ENCODE measurements around the gene NBAS.
"Not testable (repeated sequence)": the region's sequence is repeated elsewhere in the genome, so short reads cannot be mapped to it uniquely, and the experiment has no call there.

The NBAS gene

DNA sequence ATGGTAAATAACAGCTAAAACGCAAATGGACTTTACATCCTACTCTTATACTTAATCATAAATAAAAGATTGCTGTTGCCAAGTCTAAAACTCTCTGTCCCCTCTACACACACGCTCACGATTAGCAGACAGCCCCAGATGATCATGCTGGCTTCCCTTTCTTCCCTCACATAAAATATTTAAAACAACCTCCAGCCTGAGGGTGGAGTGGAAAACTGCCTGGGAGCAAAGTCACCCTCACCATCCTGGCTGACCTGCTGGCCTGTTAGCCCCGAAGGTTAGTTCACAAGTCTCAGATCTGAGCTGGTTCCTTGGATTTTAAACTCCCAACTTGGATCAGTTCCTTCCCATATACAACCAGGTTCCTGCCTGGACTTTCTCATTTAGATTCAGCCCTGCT, 288.2 kb downstream of the NBAS start:
- no peak for DNase-seq (ENCODE audit: low read depth in 2 of 3, low spot score in 1 of 3)

DNA sequence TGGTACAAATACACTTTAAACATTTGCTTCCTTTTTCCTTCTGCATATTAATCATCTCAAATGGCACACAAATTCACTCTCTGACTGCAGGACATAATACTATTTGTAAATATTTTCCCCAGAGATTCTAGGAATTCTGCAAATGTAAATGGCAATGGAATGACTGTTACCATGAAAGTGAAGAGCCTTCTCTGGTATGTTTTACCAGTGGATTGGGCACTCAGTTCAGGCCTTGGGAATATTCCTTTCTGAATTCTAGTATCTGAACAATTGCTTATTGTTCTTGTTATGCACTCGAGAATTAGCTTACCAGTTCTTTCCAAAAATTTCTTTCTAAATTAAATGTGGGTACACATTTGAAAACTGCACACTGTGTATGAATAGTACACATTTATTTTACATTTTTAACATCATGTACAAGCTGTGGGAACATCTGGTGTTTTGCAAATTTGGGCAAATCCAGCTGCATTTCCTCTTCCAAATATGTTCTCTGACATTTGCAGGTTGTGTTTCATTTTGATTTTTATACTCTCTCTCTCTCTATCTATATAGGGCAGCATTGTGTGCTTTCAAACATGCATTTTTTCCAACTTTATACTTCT, 289.1 kb downstream of the NBAS start:
- DNase-seq (ENCODE audit: low read depth in 2 of 3, low spot score in 1 of 3) = no peak

DNA sequence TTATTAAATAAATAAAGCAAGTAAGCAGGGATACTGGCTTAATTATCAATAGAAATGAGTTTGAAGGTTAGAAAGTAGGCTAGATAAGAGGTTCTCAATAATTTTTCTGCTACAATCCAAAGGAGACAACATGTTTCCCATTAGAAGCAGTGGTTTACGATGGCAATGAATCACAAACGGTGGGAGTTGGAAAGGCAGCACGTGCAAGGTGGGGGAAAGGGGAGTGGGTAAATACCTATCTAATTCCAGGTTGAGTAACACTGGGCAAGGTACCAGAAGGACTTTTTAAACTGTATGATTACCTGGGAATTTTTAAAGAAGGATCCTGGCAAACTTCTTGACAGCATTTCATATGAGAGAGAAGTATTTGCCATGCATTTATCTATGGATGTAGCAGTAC, 289.9 kb downstream of the NBAS start:
- DNase-seq (ENCODE audit: low read depth in 2 of 3, low spot score in 1 of 3) = no peak

DNA sequence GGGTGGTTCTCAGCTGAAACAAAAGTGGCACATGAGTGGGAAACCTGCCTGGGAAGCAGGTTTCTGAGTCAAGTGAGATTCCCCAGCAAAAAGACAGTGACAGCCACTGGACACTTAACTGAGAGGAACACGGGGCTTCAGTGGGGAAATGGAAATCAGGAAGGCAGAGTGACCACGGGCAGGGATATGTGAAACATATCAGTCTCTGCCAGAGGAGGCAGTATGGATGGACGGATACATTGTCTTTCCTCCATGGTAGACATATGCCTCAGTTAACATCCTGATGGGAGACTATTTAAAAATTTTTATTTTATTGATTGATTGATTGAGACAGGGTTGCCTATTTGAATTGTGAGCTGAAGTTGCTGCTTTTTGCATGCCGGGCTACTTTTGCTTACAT, 292.1 kb downstream of the NBAS start:
- no peak for DNase-seq (ENCODE audit: low read depth in 2 of 3, low spot score in 1 of 3)

DNA sequence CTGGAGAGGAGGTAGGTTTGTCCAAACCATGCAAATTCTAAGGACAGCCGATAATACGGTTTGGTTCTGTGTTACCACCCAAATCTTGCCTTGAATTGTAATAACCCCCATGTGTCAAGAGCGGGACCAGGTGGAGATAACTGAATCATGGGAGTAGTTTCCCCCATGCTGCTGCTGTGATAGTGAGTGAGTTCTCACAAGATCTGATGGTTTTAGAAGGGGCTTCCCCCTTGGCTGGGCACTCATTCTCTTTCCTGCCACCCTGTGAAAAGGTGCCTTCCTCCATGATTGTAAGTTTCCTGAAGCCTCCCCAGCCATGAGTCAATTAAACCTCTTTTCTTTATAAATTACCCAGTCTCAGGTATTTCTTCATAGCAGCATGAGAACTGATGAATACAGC, 295.2 kb downstream of the NBAS start:
- DNase-seq (ENCODE audit: low read depth in 2 of 3, low spot score in 1 of 3) = no peak

DNA sequence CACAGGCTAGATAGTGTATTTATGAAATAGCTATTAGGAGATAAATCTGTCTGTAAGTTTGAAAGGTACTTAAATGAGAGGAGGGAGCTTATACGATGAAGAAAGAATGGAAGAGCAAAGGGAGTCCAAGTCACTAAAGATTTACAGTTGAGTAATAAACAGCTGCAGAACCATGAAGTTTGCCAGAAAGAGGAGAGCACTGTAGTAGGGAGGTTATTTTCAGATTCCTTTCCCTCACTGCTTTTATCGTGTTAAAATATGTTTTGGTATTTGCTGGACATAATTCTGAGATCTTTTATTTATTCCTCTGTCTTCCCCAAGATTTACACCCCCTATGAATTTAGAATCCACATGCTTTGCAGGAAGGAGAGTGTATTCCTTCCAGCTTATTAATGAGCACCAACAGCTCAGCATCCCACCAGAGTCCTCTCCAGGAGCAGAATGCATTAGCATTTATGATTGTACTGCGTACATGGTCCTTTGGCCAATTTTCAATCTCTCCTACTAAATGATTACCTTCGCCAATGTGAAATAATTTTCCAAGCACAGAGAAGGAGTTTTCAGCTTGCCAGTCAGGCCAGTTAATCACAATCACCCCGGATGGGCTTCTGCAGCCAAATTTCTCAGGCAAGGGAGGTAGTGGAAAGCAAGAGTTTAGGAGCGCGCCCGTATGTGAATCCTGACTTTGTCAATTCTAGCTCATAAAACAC, 297.0 kb downstream of the NBAS start:
- no peak for DNase-seq (ENCODE audit: low read depth in 2 of 3, low spot score in 1 of 3)

DNA sequence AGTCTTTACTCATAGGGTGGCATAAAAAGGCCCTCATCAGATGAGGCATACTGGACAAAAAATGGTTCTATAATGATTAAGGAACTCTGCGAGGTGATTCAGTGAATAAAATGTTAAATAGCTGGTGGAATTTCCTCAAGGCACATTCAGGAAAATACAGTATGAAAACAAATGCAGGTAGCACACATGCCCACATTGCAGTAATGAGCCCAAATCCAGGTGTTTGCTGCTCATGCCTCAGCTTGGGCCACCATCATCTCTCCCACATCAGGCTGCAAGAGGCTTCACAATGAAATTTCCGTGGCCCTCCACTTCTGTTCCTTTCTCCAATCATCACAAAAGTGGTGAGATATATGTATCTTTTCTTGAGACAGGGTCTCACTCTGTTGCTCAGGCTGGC, 298.3 kb downstream of the NBAS start:
- DNase-seq (ENCODE audit: low read depth in 2 of 3, low spot score in 1 of 3) = no peak

DNA sequence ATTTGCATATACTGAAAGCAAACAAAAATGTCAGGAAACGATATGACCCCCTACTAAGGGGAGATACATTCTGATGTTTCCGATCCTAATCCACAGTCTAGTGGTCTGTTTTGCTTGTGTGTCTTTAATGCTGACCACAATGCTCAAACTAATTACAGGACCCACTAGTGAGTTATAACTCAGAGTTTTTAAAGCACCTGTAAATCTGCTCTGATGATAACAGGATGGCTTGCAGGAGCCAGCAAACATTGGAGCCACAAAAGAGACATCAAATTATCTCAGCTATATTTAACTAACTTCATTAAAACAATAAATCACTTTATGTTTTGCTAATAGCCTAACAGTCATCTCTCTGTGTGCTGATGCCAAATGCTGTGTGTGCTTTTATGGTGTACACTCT, 300.3 kb downstream of the NBAS start:
- no peak for DNase-seq (ENCODE audit: low read depth in 2 of 3, low spot score in 1 of 3)

DNA sequence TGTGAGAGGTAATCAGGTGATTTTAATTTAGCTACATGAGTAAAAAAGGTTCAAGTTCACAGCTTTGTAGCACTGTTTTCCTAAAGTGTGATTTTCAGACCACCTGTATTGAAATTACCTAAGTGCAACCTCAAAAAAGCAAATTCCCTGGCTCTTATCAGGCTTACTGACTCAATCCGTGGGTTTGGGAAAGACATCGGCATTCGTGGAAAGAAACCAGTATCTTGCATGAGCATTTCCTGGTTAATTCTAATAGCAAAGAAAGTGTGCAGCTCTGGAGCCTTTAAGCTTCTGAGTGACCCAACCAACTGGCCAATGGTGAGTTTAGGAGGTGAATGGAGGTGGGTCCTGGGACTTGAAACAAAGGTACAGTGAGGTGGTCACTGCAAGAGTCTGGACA, 300.9 kb downstream of the NBAS start:
- DNase-seq (ENCODE audit: low read depth in 2 of 3, low spot score in 1 of 3) = no peak

DNA sequence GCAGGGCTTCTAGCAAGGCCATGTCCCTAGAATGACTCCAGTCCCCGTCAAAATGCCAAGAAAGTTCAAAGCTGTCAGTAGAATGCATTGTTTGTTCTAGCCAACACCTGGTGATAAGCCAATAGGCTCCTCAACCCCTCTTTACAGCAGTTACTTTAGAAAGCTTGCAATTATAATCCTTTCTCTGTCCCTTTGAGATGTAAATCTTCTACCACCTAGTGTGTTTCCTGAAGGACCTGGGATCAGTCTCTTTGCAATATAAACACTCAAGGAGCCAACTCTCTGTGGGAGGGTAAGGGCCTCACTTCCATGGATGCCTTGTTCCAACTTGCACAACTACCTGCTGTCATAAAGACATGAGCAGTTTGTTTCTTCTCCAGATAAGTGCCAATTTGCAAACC, 301.8 kb downstream of the NBAS start:
- DNase-seq (ENCODE audit: low read depth in 2 of 3, low spot score in 1 of 3) = no peak

DNA sequence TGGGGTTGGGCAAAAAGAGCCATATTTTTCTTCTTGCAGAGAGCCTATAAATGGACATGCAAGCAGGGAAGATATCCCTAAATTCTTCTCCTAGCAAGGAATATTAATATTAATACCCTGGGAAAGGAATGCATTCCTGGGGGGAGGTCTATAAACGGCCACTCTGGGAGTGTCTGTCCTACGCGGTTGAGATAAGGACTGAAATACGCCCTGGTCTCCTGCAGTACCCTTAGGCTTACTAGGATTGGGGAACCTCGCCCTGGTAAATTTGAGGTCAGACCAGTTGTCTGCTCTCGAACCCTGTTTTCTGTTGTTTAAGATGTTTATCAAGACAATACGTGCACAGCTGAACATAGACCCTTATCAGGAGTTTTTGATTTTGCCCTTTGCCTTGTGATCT, 302.7 kb downstream of the NBAS start:
- DNase-seq (ENCODE audit: low read depth in 2 of 3, low spot score in 1 of 3) = not testable (repeated sequence)

DNA sequence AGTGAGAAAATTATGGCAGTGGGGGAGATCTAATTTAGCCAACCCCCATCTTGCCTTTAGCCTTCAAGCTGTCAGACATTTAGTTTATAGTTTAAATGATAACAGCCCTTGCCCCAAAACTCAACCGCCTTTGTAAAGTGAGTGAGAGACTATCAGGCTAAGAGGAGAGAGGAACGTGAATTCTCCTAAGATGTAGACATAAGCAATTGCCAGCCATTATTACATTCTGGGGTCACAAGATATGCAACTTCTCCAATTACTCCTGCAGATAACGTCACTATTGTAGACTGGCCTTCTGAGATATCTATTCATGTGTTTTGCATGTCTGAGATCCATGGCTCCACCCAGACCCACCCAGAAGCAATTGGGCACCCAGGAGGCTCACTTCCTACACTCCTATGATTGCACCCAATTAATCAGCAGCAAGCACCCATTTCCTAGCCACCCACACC, 307.3 kb downstream of the NBAS start:
- DNase-seq (ENCODE audit: low read depth in 2 of 3, low spot score in 1 of 3) = no peak

DNA sequence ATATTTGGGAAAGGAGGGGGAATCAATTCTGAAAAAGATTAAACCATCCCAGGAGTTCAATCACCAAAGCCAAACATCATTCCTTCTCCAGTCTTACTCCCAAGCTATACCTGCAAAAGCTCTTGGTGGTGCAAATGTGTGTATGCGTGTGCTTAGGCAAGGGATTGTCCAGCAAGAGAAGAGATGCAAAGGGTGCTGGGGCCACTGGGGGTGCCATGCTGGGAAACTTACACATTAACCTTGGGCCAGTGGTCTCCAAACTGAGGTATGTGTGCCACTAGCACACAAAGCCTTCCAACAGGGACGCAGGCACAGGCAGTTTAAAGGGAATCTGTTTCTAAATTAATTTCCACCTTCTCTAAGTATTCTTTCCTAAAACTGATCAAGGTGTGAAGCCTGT, 307.9 kb downstream of the NBAS start:
- no peak for DNase-seq (ENCODE audit: low read depth in 2 of 3, low spot score in 1 of 3)

DNA sequence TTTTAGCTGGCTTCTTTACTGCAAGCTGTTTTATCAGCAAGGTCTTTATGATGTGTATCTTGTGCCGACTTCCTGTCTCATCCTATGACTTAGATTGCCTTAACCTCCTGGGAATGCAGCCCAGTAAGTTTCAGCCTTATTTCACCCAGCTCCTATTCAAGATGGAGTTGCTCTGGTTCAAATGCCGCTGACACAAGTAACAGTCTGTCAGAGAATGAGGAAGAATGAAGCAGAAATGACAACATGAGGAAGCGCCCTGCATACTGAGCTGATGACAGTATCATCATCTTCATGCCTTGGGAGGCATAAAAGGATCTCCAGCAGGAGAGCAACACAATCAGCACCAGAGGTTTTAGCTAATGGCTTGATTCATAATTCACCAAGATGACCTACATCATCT, 309.4 kb downstream of the NBAS start:
- no peak for DNase-seq (ENCODE audit: low read depth in 2 of 3, low spot score in 1 of 3)

DNA sequence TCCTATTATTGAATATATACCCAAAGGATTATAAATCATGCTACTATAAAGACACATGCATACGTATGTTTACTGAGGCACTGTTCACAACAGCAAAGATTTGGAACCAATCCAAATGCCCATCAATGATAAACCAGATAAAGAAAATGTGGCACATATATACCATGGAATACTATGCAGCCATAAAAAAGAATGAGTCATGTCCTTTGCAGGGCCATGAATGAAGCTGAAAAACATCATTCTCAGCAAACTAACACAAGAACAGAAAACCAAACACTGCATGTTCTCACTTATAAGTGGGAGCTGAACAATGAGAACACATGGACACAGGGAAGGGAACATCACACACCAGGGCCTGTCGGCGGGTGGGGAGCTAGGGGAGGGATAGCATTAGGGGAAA, 310.2 kb downstream of the NBAS start:
- not testable (repeated sequence) for DNase-seq (ENCODE audit: low read depth in 2 of 3, low spot score in 1 of 3)

DNA sequence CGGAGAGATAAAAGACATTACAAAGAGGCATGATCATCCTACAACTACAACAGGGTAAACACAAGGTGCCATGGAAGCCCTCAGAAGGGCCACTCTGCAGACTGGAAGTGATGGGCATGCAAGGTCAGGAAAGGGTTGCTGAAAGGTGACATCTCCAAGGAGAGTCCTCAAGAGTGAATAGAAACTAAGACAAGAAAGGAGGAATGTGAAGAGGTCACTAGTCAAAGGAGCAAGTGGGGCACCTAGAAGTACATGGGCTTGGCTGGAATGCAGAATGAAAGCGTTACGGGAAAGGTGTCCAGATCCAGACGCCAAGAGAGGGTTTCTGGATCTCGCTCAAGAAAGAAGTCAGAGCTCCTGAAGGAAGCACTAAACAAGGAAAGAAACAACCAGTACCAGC, 314.3 kb downstream of the NBAS start:
- DNase-seq (ENCODE audit: low read depth in 2 of 3, low spot score in 1 of 3) = no peak

DNA sequence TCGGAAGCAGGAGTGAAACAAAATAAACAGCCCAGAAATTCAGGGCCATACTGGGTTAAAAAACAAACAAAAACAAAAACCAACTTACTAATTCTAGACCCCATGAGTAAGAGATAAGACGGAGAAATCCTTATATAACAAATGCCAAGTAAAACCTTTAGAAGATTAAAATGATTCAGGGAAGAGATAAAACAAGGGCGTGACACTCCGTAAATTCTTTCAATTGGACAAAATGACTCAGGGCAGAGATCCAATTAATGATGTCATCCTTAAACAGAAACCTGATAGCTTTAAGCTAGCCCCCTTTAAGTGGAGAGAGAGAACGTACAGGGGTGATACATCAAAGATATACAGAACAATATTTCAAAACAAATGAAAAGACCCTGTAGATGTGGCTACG, 317.4 kb downstream of the NBAS start:
- DNase-seq (ENCODE audit: low read depth in 2 of 3, low spot score in 1 of 3) = no peak

DNA sequence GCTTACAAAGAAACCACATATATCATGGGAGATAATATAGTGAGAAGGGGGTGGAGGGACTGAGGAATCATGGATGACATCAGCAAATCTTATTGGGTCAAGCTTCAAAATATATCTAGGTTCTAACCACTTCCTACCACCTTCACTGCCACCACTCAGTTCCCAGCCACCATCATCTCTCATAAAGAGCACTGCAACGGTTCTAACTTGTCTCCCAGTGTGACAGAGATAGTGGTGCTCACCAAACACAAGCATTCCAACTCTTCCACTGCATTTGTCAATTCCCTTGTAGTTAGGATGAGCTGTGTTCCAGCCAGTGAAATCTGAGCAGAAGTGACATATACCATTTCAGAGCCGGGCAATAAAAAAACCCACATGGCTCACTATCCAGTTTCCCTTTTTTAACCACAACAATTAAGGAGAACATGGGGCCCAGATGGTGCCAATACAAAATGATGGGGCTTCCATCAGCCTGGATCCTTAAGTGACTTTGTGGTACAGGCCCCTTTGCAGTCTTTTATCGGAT, 318.1 kb downstream of the NBAS start:
- DNase-seq (ENCODE audit: low read depth in 2 of 3, low spot score in 1 of 3) = no peak

DNA sequence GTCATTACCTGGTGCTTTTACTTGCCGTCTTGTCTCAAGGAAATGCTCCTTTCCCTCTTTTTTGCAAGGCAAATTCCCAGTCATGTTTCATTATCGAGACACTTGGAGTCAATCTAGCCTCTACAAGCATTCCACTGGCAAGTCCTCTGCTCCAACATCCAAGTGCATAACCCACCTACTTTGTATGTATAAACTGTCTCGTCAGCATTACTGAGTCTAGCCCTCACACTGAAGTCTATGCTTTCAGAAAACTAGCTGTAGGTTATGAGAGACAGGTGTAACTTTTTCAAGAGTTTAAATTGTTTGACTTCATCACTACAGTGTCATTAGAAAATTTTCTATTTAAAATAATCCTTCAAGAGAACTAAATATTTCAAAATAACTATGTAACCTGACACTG, 319.2 kb downstream of the NBAS start:
- no peak for DNase-seq (ENCODE audit: low read depth in 2 of 3, low spot score in 1 of 3)

DNA sequence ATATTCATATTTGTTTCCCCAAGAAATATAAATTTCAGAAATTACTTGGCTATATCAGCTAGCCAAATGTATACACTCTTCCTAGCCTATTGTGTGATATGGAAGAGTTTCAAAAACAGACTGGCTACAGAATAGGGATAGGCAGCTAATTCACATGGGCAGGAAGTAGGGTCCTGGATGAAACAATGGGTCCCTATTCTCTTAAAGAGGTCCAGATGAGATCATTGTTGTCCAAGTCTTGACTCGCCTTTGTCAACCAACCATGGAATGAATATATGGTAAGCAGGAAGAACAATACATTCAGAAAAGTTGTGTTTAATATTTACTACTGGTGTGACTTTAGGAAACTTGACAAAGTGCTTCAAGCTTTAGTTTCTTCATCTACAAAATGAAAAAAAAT, 319.9 kb downstream of the NBAS start:
- DNase-seq (ENCODE audit: low read depth in 2 of 3, low spot score in 1 of 3) = no peak

DNA sequence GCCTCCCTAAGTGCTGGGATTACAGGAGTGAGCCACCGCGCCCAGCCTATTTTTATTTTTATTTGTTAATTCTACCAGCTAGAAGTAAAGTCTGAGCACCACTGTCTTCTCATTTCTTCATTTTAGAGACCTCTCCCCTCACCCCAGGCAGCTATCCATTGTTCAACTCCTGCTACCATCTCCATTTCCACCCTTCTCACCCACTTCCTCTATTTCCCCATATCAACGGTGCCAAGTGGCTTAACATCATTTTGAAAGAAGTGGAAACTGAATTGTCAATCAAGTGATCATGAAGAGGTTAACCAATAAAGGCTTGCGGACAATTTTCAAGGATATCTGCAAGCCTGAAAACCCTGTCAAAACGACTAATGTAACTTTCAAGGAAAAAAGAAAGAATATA, 323.1 kb downstream of the NBAS start:
- no peak for DNase-seq (ENCODE audit: low read depth in 2 of 3, low spot score in 1 of 3)

DNA sequence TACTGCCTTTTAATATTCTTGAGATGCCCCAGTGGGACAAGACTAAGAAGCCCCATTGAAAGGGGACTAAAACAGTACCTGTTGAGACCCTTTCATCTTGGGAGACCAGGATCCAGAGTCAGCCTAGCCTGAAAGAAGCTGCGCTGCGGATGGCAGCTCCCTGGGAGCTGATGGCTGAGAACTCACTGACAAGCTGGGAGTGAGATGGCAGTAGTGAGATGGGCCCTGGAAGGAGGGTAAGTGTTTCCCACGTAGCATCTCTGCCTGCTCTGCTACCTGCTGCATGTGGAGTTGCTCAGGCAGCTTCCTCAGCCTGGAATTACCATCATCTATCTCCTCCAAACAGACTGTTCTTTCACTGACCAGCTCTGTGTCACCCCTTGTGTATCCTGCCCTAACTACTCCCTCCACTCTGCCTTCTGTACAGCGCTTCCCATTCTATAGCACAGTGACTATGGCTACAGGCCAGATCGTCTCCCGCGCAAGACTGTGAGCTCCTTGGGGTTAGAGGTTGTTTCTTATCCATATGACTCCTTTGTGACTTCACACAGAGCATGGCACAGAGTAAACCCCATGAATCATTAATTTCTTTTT, 330.4 kb downstream of the NBAS start:
- no peak for DNase-seq (ENCODE audit: low read depth in 2 of 3, low spot score in 1 of 3)

DNA sequence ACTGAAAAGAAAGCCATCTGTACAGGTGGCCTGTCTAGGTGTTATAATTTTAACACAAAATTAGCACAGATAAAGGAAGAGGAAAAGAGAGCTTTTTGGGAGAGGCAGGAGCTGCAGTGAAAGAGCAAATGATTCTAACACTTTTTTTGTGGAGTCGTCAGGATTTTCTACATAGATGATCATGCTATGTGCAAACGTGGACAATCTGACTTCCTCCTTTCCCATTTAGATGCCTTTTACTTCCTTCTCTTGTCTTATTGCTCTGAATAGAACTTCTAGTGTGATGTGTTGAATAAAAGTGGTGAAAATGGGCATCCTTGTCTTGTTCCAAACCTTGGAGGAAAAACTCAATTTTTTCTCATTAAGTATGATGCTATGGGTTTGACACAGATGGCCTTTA, 334.5 kb downstream of the NBAS start:
- DNase-seq (ENCODE audit: low read depth in 2 of 3, low spot score in 1 of 3) = no peak
